DND-41 (cell line): ENCODE measurements around the gene VPS52.

ENCODE experiments used
- EZH2 ChIP-seq: IDR thresholded peaks from 3 replicates; pipeline ENCODE4 v1.6.1; 2012; ENCODE audit warnings: borderline replicate concordance, low read depth, mild to moderate bottlenecking, moderate library complexity, low read length, inconsistent platforms; ENCODE audit not compliant: severe bottlenecking
- TF ChIP-seq, protein P1 (sequence below): IDR thresholded peaks from 2 replicates; pipeline ENCODE4 v1.5.1; 2012; ENCODE audit warnings: borderline replicate concordance, low read length, moderate library complexity, mild to moderate bottlenecking; ENCODE audit not compliant: poor library complexity, severe bottlenecking; ENCODE audit errors: extremely low read depth

- TF ChIP-seq, protein P1, sequence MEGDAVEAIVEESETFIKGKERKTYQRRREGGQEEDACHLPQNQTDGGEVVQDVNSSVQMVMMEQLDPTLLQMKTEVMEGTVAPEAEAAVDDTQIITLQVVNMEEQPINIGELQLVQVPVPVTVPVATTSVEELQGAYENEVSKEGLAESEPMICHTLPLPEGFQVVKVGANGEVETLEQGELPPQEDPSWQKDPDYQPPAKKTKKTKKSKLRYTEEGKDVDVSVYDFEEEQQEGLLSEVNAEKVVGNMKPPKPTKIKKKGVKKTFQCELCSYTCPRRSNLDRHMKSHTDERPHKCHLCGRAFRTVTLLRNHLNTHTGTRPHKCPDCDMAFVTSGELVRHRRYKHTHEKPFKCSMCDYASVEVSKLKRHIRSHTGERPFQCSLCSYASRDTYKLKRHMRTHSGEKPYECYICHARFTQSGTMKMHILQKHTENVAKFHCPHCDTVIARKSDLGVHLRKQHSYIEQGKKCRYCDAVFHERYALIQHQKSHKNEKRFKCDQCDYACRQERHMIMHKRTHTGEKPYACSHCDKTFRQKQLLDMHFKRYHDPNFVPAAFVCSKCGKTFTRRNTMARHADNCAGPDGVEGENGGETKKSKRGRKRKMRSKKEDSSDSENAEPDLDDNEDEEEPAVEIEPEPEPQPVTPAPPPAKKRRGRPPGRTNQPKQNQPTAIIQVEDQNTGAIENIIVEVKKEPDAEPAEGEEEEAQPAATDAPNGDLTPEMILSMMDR, result no peak
- TF ChIP-seq EZH2, result no peak
Measured at GRCh38 chr6:33289784-33290315, 18.2 kb upstream of the VPS52 start.
